Loucy (cell line): Measurements from ENCODE around the gene ZNF407.

Source experiments
- H2AFZ ChIP-seq: fragments of 200-600 bp; sonication (generic); 2 replicates; pipeline ENCODE4 v1.6.0; 2016; ENCODE audit warnings: antibody characterized with exemption, mild to moderate bottlenecking, low read length, moderate library complexity
- H3F3A ChIP-seq: fragments of 200-600 bp; 2 replicates; pipeline ENCODE4 v1.6.0; 2016; ENCODE audit warnings: antibody characterized with exemption, low read depth, mild to moderate bottlenecking
- H3K27me3 ChIP-seq: fragments of 200-600 bp; sonication (generic); 2 replicates; pipeline ENCODE4 v1.6.1; 2014; ENCODE audit warnings: low read length, mild to moderate bottlenecking; ENCODE audit not compliant: insufficient read depth, poor library complexity, severe bottlenecking
- H3K36me3 ChIP-seq: fragments of 200-600 bp; sonication (generic); 2 replicates; pipeline ENCODE4 v1.6.1; 2016; ENCODE audit warnings: low read length; ENCODE audit not compliant: insufficient read depth
- H3K4me1 ChIP-seq: fragments of 200-600 bp; sonication (generic); 2 replicates; pipeline ENCODE4 v1.5.1; 2014; ENCODE audit warnings: low read length, mild to moderate bottlenecking; ENCODE audit not compliant: insufficient read depth, poor library complexity, severe bottlenecking
- H3K4me2 ChIP-seq: fragments of 200-600 bp; sonication (generic); 2 replicates; pipeline ENCODE4 v1.6.0; 2014; ENCODE audit warnings: antibody characterized with exemption, low read length, low read depth, mild to moderate bottlenecking; ENCODE audit not compliant: poor library complexity, severe bottlenecking
- H3K4me3 ChIP-seq: fragments of 200-600 bp; sonication (generic); 2 replicates; pipeline ENCODE4 v1.5.1; 2014; ENCODE audit warnings: low read length, mild to moderate bottlenecking, mixed read lengths; ENCODE audit not compliant: poor library complexity, severe bottlenecking
- H3K79me2 ChIP-seq: fragments of 200-600 bp; sonication (generic); 2 replicates; pipeline ENCODE4 v1.6.1; 2014; ENCODE audit warnings: low read length; ENCODE audit not compliant: insufficient read depth
- H3K9ac ChIP-seq: fragments of 200-600 bp; sonication (generic); 2 replicates; pipeline ENCODE4 v1.6.0; 2014; ENCODE audit warnings: mild to moderate bottlenecking, low read depth, low read length, moderate library complexity; ENCODE audit not compliant: poor library complexity, severe bottlenecking
- H3K9me2 ChIP-seq: fragments of 200-600 bp; sonication (generic); replicated peaks from 2 replicates; pipeline ENCODE4 v1.6.1; 2016; ENCODE audit warnings: low read depth, low read length, mixed read lengths
- H3K9me3 ChIP-seq: fragments of 200-600 bp; sonication (generic); 2 replicates; pipeline ENCODE4 v1.6.1; 2014; ENCODE audit warnings: mild to moderate bottlenecking, antibody characterized with exemption, low read length, low read depth; ENCODE audit not compliant: insufficient read depth
- H4K20me1 ChIP-seq: fragments of 200-600 bp; sonication (generic); 2 replicates; pipeline ENCODE4 v1.6.0; 2014; ENCODE audit warnings: antibody characterized with exemption, low read length, mild to moderate bottlenecking; ENCODE audit not compliant: insufficient read depth, poor library complexity, severe bottlenecking
- CTCF ChIP-seq: fragments of 200-600 bp; sonication (generic); conservative IDR thresholded peaks from 2 replicates; pipeline ENCODE4 v1.5.1; 2014; ENCODE audit warnings: mild to moderate bottlenecking, antibody characterized with exemption, low read length
- EZH2phosphoT487 ChIP-seq: fragments of 200-600 bp; IDR thresholded peaks from 2 replicates; pipeline ENCODE4 v1.6.1; 2018; ENCODE audit warnings: antibody characterized with exemption, mild to moderate bottlenecking, moderate library complexity, borderline replicate concordance

Gene ZNF407

DNA sequence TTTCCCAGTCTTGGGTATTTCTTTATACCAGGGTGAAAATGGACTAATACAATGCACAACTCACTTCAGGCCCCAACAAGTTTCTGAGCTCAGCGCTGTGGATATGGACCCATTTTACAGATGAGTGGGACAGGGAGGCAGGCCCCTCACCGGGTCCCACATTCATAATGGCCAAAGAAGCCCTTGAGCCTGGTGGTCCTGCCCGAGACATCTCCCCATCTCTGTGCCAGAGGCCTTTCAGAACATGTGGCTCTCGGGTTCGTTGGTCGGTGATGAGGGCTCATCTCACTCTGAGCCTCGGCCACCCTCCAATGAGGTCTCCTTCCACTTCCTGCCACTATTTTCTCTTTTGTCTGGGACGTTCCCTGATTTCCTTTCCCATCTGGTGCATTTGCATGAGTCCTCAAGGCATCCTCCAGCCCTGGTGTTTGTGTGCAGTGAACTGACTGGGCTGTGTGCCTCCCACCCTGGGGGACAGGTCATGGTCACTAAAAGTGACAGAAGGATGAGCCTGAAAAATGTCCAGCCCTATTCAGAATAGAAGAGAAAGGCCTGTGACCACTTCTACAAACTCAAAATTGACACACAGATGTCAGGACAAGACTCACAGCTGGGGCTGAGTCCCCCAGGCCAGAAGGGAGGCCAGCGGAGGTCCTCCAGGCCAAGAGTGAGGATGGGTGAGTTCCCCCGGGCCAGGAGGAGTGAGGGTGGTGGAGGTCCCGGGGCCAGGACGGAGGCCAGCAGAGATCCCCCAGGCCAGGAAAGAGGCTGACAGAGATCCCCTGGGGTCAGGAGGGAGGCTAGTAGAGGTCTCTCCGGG lies 476.7 kb downstream of the ZNF407 start:
- Histone ChIP-seq H3K27me3 (no peaks in the 10 kb centered on the region), H3K36me3 (no peaks in the 10 kb centered on the region), H3K9ac (no peak overlapping the region), H3K79me2 (no peaks in the 10 kb centered on the region), H3K4me2 (no peak overlapping the region), H2AFZ (no peak overlapping the region), H3K9me3 (no peaks in the 10 kb centered on the region), H4K20me1 (no peaks in the 10 kb centered on the region), H3F3A (no peaks in the 10 kb centered on the region), H3K4me3 (no peak overlapping the region), H3K4me1 (peaks cover 23% of the 10 kb centered on the region), H3K9me2 (no peaks in the 10 kb centered on the region)
- no peak for TF ChIP-seq CTCF
- TF ChIP-seq EZH2phosphoT487: no peak

GRCh38 chr18:75075016-75075305 lies 477.3 kb downstream of the ZNF407 start:
- Histone ChIP-seq H3K27me3 (no peaks in the 10 kb centered on the region), H4K20me1 (no peaks in the 10 kb centered on the region), H3K9me2 (no peaks in the 10 kb centered on the region), H3K36me3 (no peaks in the 10 kb centered on the region), H3K4me3 (no peak overlapping the region), H3K9ac (no peak overlapping the region), H3K4me1 (peaks cover 21% of the 10 kb centered on the region), H3F3A (no peaks in the 10 kb centered on the region), H3K79me2 (no peaks in the 10 kb centered on the region), H3K4me2 (no peak overlapping the region), H2AFZ (no peak overlapping the region), H3K9me3 (no peaks in the 10 kb centered on the region)
- TF ChIP-seq CTCF (no peak), EZH2phosphoT487 (no peak)

DNA sequence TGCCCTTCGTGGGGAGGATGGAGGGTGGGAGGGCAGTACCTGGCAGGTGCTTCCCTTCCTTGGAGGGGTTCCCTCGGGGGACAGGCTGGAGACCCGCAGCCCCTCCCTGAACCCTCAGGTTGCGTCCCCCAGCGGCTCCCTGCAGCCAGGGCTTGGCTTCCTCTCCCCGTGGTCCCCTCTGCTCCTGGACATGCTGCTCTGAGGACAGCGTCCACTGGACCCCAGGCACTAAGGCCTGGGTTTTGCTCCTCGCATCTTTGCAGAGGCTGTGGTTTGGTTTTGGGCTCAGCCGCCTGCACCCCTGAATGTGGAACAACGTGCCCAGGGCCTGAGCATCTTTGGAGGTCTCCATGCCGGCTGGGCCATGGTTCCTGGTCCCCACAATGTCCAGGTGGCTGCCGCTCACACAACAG lies 477.8 kb downstream of the ZNF407 start:
- Histone ChIP-seq H3F3A (no peaks in the 10 kb centered on the region), H3K4me3 (no peak overlapping the region), H4K20me1 (no peaks in the 10 kb centered on the region), H3K9me3 (no peaks in the 10 kb centered on the region), H2AFZ (no peak overlapping the region), H3K27me3 (no peaks in the 10 kb centered on the region), H3K9me2 (no peaks in the 10 kb centered on the region), H3K4me1 (peaks cover 17% of the 10 kb centered on the region), H3K79me2 (no peaks in the 10 kb centered on the region), H3K4me2 (no peak overlapping the region), H3K9ac (no peak overlapping the region), H3K36me3 (no peaks in the 10 kb centered on the region)
- TF ChIP-seq CTCF: no peak
